ENCODE data around the gene PTGES2. TPM values are rescaled to one million over a fixed set of nuclear protein-coding genes. Genes with fewer than 3 reads are reported as not detected.

PTGES2 gene
- total and polyA plus RNA-seq, 9 of the 15 experiments (the other 6 are each of a cell fraction or from before 2014, with no cell fraction given): 2.4 to 196 (median 90.1) TPM

- TF ChIP-seq ETS1 (conservative IDR thresholded peaks at IDR 0.05; ENCODE audit: control insufficient read depth, low read depth, low read length) (no peak), CHD4 (IDR thresholded peaks at IDR 0.05; ENCODE audit: insufficient read depth, insufficient replicate concordance, low read depth, low read length, poor library complexity, severe bottlenecking) (no peak), ELF2 (CRISPR knock-in tag; IDR thresholded peaks at IDR 0.05) (no peak), FOXM1 (IDR thresholded peaks at IDR 0.05; ENCODE audit: low read depth) (no peak), FOXM1 (CRISPR knock-in tag; IDR thresholded peaks at IDR 0.05; ENCODE audit: low read depth) (no peak), FIP1L1 (IDR thresholded peaks at IDR 0.05; ENCODE audit: low read depth, low read length, poor library complexity, severe bottlenecking) (no peak), ZNF41 (CRISPR knock-in tag; conservative IDR thresholded peaks at IDR 0.05) (no peak), PBX2 (CRISPR knock-in tag; IDR thresholded peaks at IDR 0.05; ENCODE audit: low read depth) (no peak), PBX2 (tag; conservative IDR thresholded peaks at IDR 0.05; ENCODE audit: low read depth) (no peak), ARHGAP35 (IDR thresholded peaks at IDR 0.05; ENCODE audit: partially characterized antibody) (no peak), RBM34 (IDR thresholded peaks at IDR 0.05; ENCODE audit: borderline replicate concordance, insufficient read depth, low read length) (no peak), MTA3 (IDR thresholded peaks at IDR 0.05; ENCODE audit: borderline replicate concordance) (no peak; the same call in 1 of the 2 replicates), MCM2 (IDR thresholded peaks at IDR 0.05; ENCODE audit: low read depth) (no peak), PHTF2 (CRISPR knock-in tag; IDR thresholded peaks at IDR 0.05) (no peak), ZBTB9 (CRISPR knock-in tag; IDR thresholded peaks at IDR 0.05) (no peak), SMAD2 (IDR thresholded peaks at IDR 0.05; ENCODE audit: low read depth, low read length) (no peak), RCOR1 (IDR thresholded peaks at IDR 0.05; ENCODE audit: borderline replicate concordance in 1 of 2, low read depth in 2 of 2, low read length in 2 of 2) (peak in 1 of 2 experiments; percentile 49; a peak in 1 of 4 replicates), THAP7 (CRISPR knock-in tag; IDR thresholded peaks at IDR 0.05) (no peak), NCOR1 (IDR thresholded peaks at IDR 0.05) (no peak), ZFPM2 (CRISPR knock-in tag; IDR thresholded peaks at IDR 0.05) (no peak), JUNB (CRISPR knock-in tag; conservative IDR thresholded peaks at IDR 0.05) (no peak)
These were observed 2.5 kb downstream of the PTGES2 start (continued) for GRCh38 chr9:128124873-128125579.
